IMR-90 (cell line): ENCODE measurements around the gene NPTN. TPM values are rescaled to one million over a fixed set of nuclear protein-coding genes. Genes with fewer than 3 reads are reported as not detected.

Experiments
- ATAC-seq: fragments of 200-7000 bp; cut with Tn5 transposase; 2 replicates; pipeline ENCODE4 v1.9.1; 2020; ENCODE audit warnings: low read depth, mild to moderate bottlenecking, moderate library complexity
- BruUV-seq: library from RNA; stranded (reverse); fragments of 400-500 nt; replicated peaks from 2 replicates; lab custom pipeline; 2021; lab: Mats Ljungman, UMichigan
- CTCF ChIA-PET: fragments of 300-600 bp; formaldehyde crosslinking; extraction: SDS; loops from one replicate; lab custom pipeline; 2021; ENCODE audit warnings: antibody characterized with exemption; lab: Yijun Ruan, JAX
- POLR2A ChIA-PET: fragments of 300-600 bp; sonication (Branson Sonifier 250); formaldehyde crosslinking; loops from one replicate; lab custom pipeline; 2022; ENCODE audit warnings: antibody characterized with exemption; ENCODE audit not compliant: unreplicated experiment; lab: Charles Lee
- DNase-seq: peaks from one replicate; pipeline ENCODE4 v3.0.0; 2013
- H2AFZ ChIP-seq: replicated peaks from 2 replicates; pipeline ENCODE3; 2013; ENCODE audit warnings: low read length, mild to moderate bottlenecking; ENCODE audit not compliant: poor library complexity
- H2AK5ac ChIP-seq: 2 replicates; pipeline ENCODE4 v1.6.1; 2013; ENCODE audit warnings: low read depth, low read length, inconsistent platforms
- H2AK9ac ChIP-seq: replicated peaks from 2 replicates; pipeline ENCODE3; 2013; ENCODE audit warnings: mild to moderate bottlenecking, low read depth, low read length, moderate library complexity; ENCODE audit not compliant: poor library complexity
- H2BK120ac ChIP-seq: 2 replicates; pipeline ENCODE4 v1.6.1; 2013; ENCODE audit warnings: low read depth, low read length, inconsistent platforms
- H2BK15ac ChIP-seq: 3 replicates; pipeline ENCODE4 v1.6.1; 2013; ENCODE audit warnings: low read depth, low read length, inconsistent platforms
- H2BK20ac ChIP-seq: 2 replicates; pipeline ENCODE4 v1.6.1; 2013; ENCODE audit warnings: low read depth, mild to moderate bottlenecking, inconsistent platforms, low read length, moderate library complexity
- H2BK5ac ChIP-seq: 2 replicates; pipeline ENCODE4 v1.6.1; 2013; ENCODE audit warnings: mild to moderate bottlenecking, low read depth, low read length, inconsistent platforms; ENCODE audit not compliant: poor library complexity, severe bottlenecking
- H3K14ac ChIP-seq: replicated peaks from 2 replicates; pipeline ENCODE4 v1.6.1; 2013; ENCODE audit warnings: low read depth, low read length, inconsistent platforms
- H3K18ac ChIP-seq: 2 replicates; pipeline ENCODE4 v1.6.1; 2013; ENCODE audit warnings: low read depth, low read length, control low read depth
- H3K23ac ChIP-seq: 2 replicates; pipeline ENCODE4 v1.6.1; 2013; ENCODE audit warnings: low read depth, low read length, inconsistent platforms
- H3K27ac ChIP-seq: 2 replicates; pipeline ENCODE4 v1.5.1; 2013; ENCODE audit warnings: mild to moderate bottlenecking, control low read depth, low read length; ENCODE audit not compliant: insufficient read depth
- H3K27me3 ChIP-seq: 2 replicates; pipeline ENCODE4 v1.6.1; 2013; ENCODE audit warnings: low read length; ENCODE audit not compliant: control insufficient read depth, insufficient read depth
- H3K36me3 ChIP-seq: 2 replicates; pipeline ENCODE4 v1.6.1; 2013; ENCODE audit warnings: low read length, mixed read lengths; ENCODE audit not compliant: control insufficient read depth, insufficient read depth
- H3K4ac ChIP-seq: 2 replicates; pipeline ENCODE4 v1.6.1; 2013; ENCODE audit warnings: low read depth, low read length, inconsistent platforms
- H3K4me1 ChIP-seq: 2 replicates; pipeline ENCODE4 v1.6.1; 2013; ENCODE audit warnings: low read length, mixed read lengths; ENCODE audit not compliant: control insufficient read depth, insufficient read depth
- H3K4me2 ChIP-seq: 2 replicates; pipeline ENCODE4 v1.6.1; 2013; ENCODE audit warnings: low read depth, mild to moderate bottlenecking, control low read depth, low read length, moderate library complexity
- H3K4me3 ChIP-seq: 2 replicates; pipeline ENCODE4 v1.5.1; 2013; ENCODE audit warnings: low read depth, mild to moderate bottlenecking, control low read depth, low read length, moderate library complexity; ENCODE audit not compliant: insufficient read depth
- H3K56ac ChIP-seq: 2 replicates; pipeline ENCODE4 v1.6.1; 2013; ENCODE audit warnings: low read length, inconsistent platforms; ENCODE audit not compliant: insufficient read depth; ENCODE audit errors: extremely low read depth
- H3K79me1 ChIP-seq, 2 experiments: 2 replicates each; pipeline ENCODE4 v1.6.1; 2013; ENCODE audit warnings: low read length in 2 of 2, inconsistent platforms in 1 of 2, low read depth in 1 of 2
- H3K9ac ChIP-seq: 2 replicates; pipeline ENCODE4 v1.6.1; 2013; ENCODE audit warnings: low read depth, low read length, control low read depth
- H3K9me1 ChIP-seq: 2 replicates; pipeline ENCODE4 v1.6.1; 2013; ENCODE audit warnings: low read length, inconsistent platforms; ENCODE audit not compliant: insufficient read depth
- H3K9me3 ChIP-seq: 2 replicates; pipeline ENCODE4 v1.6.1; 2013; ENCODE audit warnings: low read length; ENCODE audit not compliant: control insufficient read depth, insufficient read depth
- H4K20me1 ChIP-seq: 2 replicates; pipeline ENCODE4 v1.6.1; 2013; ENCODE audit warnings: low read length, inconsistent platforms; ENCODE audit not compliant: insufficient read depth
- H4K5ac ChIP-seq: 2 replicates; pipeline ENCODE4 v1.6.1; 2013; ENCODE audit warnings: mild to moderate bottlenecking, low read depth, low read length, control low read depth
- H4K8ac ChIP-seq, 2 experiments: 2 replicates each; pipeline ENCODE4 v1.6.1; 2013; ENCODE audit warnings: low read depth in 2 of 2, low read length in 2 of 2, control low read depth in 1 of 2, inconsistent platforms in 1 of 2
- H4K91ac ChIP-seq: 2 replicates; pipeline ENCODE4 v1.6.1; 2013; ENCODE audit warnings: low read depth, low read length, inconsistent platforms; ENCODE audit not compliant: insufficient read depth
- CTCF ChIP-seq: conservative IDR thresholded peaks from 2 replicates; pipeline ENCODE4 v1.5.1; 2012; ENCODE audit warnings: mild to moderate bottlenecking, low read depth, low read length, improper control_type of control experiment
- ELK1 ChIP-seq: fragments of 150-350 bp; IDR thresholded peaks from 2 replicates; pipeline ENCODE4 v1.6.1; 2016; ENCODE audit warnings: low read depth, mild to moderate bottlenecking, low read length, moderate library complexity, borderline replicate concordance
- MAFK ChIP-seq: IDR thresholded peaks from 2 replicates; pipeline ENCODE4 v1.6.1; 2012; ENCODE audit warnings: low read depth, low read length, improper control_type of control experiment
- NFE2L2 ChIP-seq: fragments of 150-350 bp; IDR thresholded peaks from 2 replicates; pipeline ENCODE4 v1.6.1; 2016; ENCODE audit warnings: low read depth, mild to moderate bottlenecking, low read length
- POLR2A ChIP-seq: IDR thresholded peaks from 2 replicates; pipeline ENCODE4 v1.6.1; 2012; ENCODE audit warnings: mild to moderate bottlenecking, low read depth, low read length
- RAD21 ChIP-seq: IDR thresholded peaks from 2 replicates; pipeline ENCODE4 v1.6.1; 2012; ENCODE audit warnings: low read length, improper control_type of control experiment
- RCOR1 ChIP-seq: IDR thresholded peaks from 2 replicates; pipeline ENCODE4 v1.6.1; 2012; ENCODE audit warnings: mild to moderate bottlenecking, low read length, improper control_type of control experiment; ENCODE audit not compliant: insufficient replicate concordance
- WGBS, 2 experiments: methylation state at CpG; one replicate each; pipeline versions ENCODE4 v1.1.5 to v1.1.7; 2013; ENCODE audit warnings: missing lambda C conversion rate in 2 of 2; ENCODE audit not compliant: insufficient read length in 1 of 2; ENCODE audit errors: extremely low coverage in 2 of 2; 5-methylcytosine and 5-hydroxymethylcytosine counted together
- dilution Hi-C: fragments of 300-500 bp; cut with HindIII; formaldehyde crosslinking; loops from one replicate; pipeline ENCODE4 v1.14.3; 2018; ENCODE audit warnings: low sequenced_read_pairs; ENCODE audit not compliant: unreplicated experiment
- in situ Hi-C: fragments of 300-500 bp; cut with MboI; formaldehyde crosslinking; loops from 3 replicates; pipeline ENCODE4 v1.14.3; 2019; ENCODE audit warnings: low sequenced_read_pairs, inconsistent platforms, mixed read lengths
- intact Hi-C: fragments of 100-400 bp; cut with micrococcal nuclease; formaldehyde crosslinking; loops from 2 replicates; pipeline ENCODE4 v1.10.0; 2022
- polyA plus RNA-seq, 3 experiments: library from polyadenylated mRNA; depleted of rRNA; stranded (reverse); fragments of >200 nt; gene quantifications; 2 replicates each; pipeline ENCODE4 v1.2.3, GENCODE V29; 2012; ENCODE audit warnings: low replicate concordance in 1 of 3
- total RNA-seq: library from RNA; depleted of rRNA; stranded (reverse); fragments of >200 nt; gene quantifications from 2 replicates; pipeline ENCODE4 v1.2.3, GENCODE V29; 2012

Gene NPTN
- total and polyA plus RNA-seq, 2 of the 4 experiments (the other 2 are of a cell fraction) = 171 to 329 TPM

- dilution Hi-C loops (no loop called here), in situ Hi-C loops (no loop called here), intact Hi-C loops (loop anchor here (5.0 kb wide), 1 partner anchor 45 kb away; no protein-coding TSS in a partner anchor)
- Histone ChIP-seq H3K4me3 (no peak overlapping the region), H3K18ac (no peak overlapping the region), H2AFZ (no peak overlapping the region), H4K8ac (no peak overlapping the region), H2BK120ac (no peak overlapping the region), H2BK5ac (no peak overlapping the region), H3K27me3 (peaks cover 6% of the 10 kb centered on the region), H3K4ac (no peak overlapping the region), H3K4me1 (peaks cover 14% of the 10 kb centered on the region), H3K79me1 (peaks cover 8 to 23% of the 10 kb centered on the region in 2 experiments; a peak in 3 of 4 replicates), H2AK5ac (no peak overlapping the region; the same call in 1 of the 2 replicates), H3K9me1 (peaks cover 17% of the 10 kb centered on the region), H4K91ac (no peak overlapping the region), H3K4me2 (no peak overlapping the region), H4K5ac (no peak overlapping the region), H2AK9ac (peak overlapping the region; percentile 23), H3K9me3 (no peaks in the 10 kb centered on the region), H3K36me3 (no peaks in the 10 kb centered on the region), H3K9ac (no peak overlapping the region), H3K56ac (no peak overlapping the region), H2BK20ac (no peak overlapping the region), H2BK15ac (no peak overlapping the region), H4K20me1 (peaks cover 20% of the 10 kb centered on the region), H3K23ac (no peak overlapping the region), H3K14ac (0 out of 2 replicates have a peak overlapping the region, but pooled peaks have one; percentile 15), H3K27ac (no peak overlapping the region)
- no peak for TF ChIP-seq POLR2A
- TF ChIP-seq CTCF = no peak
- TF ChIP-seq ELK1 = no peak
- TF ChIP-seq RCOR1 = no peak
- no peak for TF ChIP-seq RAD21
- TF ChIP-seq MAFK = no peak
- TF ChIP-seq NFE2L2 = no peak
- ChIA-PET POLR2A (no interaction called here), CTCF (no interaction called here)
- ATAC-seq = no peak
- WGBS, 2 experiments = no CpG with 5 or more reads among the region's 3 CpGs
- BruUV-seq = no TSS peak
- DNase-seq = no peak
Measured at GRCh38 chr15:73681856-73682599, 48.8 kb upstream of the NPTN start.
